ENCODE measurements around the gene UBE2N. TPM values are rescaled to one million over a fixed set of nuclear protein-coding genes. Genes with fewer than 3 reads are reported as not detected.
"Not testable (repeated sequence)": the region's sequence is repeated elsewhere in the genome, so short reads cannot be mapped to it uniquely, and the experiment has no call there.

UBE2N gene
- total RNA-seq, 4 donors from 2014 or later: 26.5 to 46.8 (median 30.5) TPM

GRCh38 chr12:93419388-93420034, 22.2 kb downstream of the UBE2N start:
- no peak for DNase-seq
- ATAC-seq: peak; percentile 61 to 71
- Histone ChIP-seq H3K4me3 (peak overlapping the region in 1 of 4 donors; percentile 13), H3K9me3 (no peaks in the 10 kb centered on the region), H3K36me3 (no peaks in the 10 kb centered on the region), H3K4me1 (peaks cover 59 to 66% of the 10 kb centered on the region in 2 donors), H3K27me3 (no peaks in the 10 kb centered on the region), H3K27ac (peak overlapping the region; percentile 58 to 71 (median 62))
- intact Hi-C loops (cut with DNase I; ENCODE audit: low total_unique reads) (loop anchor here (1.0 to 10.0 kb wide), 5 partner anchors 295 to 632 kb away; partner anchors contain the start of gene EEA1), in situ Hi-C loops (cut with MboI; ENCODE audit: low sequenced_read_pairs in 4 of 4) (loop anchor here in 2 of 4 donors (10.0 kb wide), 2 partner anchors 435 to 635 kb away; no protein-coding TSS in a partner anchor)
- TF ChIP-seq CTCF (IDR thresholded peaks at IDR 0.05 in 4 of 5, conservative IDR thresholded peaks at IDR 0.05 in 1 of 5): peak; percentile 64 to 75 (median 66)
- TF ChIP-seq POLR2A (IDR thresholded peaks at IDR 0.05): no peak

- Histone ChIP-seq H3K4me1 (peaks cover 50 to 60% of the 10 kb centered on the region in 2 donors), H3K4me3 (no peak overlapping the region), H3K27ac (peak overlapping the region; percentile 10 to 71 (median 56)), H3K36me3 (no peaks in the 10 kb centered on the region), H3K27me3 (no peaks in the 10 kb centered on the region), H3K9me3 (no peaks in the 10 kb centered on the region)
- in situ Hi-C loops (cut with MboI; ENCODE audit: low sequenced_read_pairs in 4 of 4) (loop anchor here in 2 of 4 donors (10.0 kb wide), 2 partner anchors 433 to 633 kb away; no protein-coding TSS in a partner anchor), intact Hi-C loops (cut with DNase I; ENCODE audit: low total_unique reads) (loop anchor here (5.0 to 10.0 kb wide), 2 partner anchors 293 to 631 kb away; no protein-coding TSS in a partner anchor)
- TF ChIP-seq CTCF (IDR thresholded peaks at IDR 0.05 in 4 of 5, conservative IDR thresholded peaks at IDR 0.05 in 1 of 5): no peak
- TF ChIP-seq POLR2A (IDR thresholded peaks at IDR 0.05): no peak
- no peak for ATAC-seq
- DNase-seq: no peak
These were observed 23.7 kb downstream of the UBE2N start for GRCh38 chr12:93417967-93418480.

- Histone ChIP-seq H3K27ac (peak overlapping the region; percentile 64 to 77 (median 71)), H3K27me3 (no peaks in the 10 kb centered on the region), H3K36me3 (no peaks in the 10 kb centered on the region), H3K9me3 (no peaks in the 10 kb centered on the region), H3K4me1 (peaks cover 46 to 66% of the 10 kb centered on the region in 2 donors), H3K4me3 (no peak overlapping the region)
- in situ Hi-C loops (cut with MboI; ENCODE audit: low sequenced_read_pairs in 4 of 4) (loop anchor here in 2 of 4 donors (10.0 kb wide), 2 partner anchors 431 to 631 kb away; no protein-coding TSS in a partner anchor), intact Hi-C loops (cut with DNase I; ENCODE audit: low total_unique reads) (loop anchor here (5.0 to 10.0 kb wide), 2 partner anchors 291 to 629 kb away; no protein-coding TSS in a partner anchor)
- ATAC-seq: peak; percentile 56 to 63
- no peak for DNase-seq
- peak in 2 of 5 experiments; percentile 8 to 38 for TF ChIP-seq CTCF (IDR thresholded peaks at IDR 0.05 in 4 of 5, conservative IDR thresholded peaks at IDR 0.05 in 1 of 5)
- TF ChIP-seq POLR2A (IDR thresholded peaks at IDR 0.05): no peak
These were observed 25.9 kb downstream of the UBE2N start for GRCh38 chr12:93415723-93416464.

- Histone ChIP-seq H3K36me3 (no peaks in the 10 kb centered on the region), H3K4me3 (no peak overlapping the region), H3K9me3 (no peaks in the 10 kb centered on the region), H3K27ac (peak overlapping the region in 3 of 4 donors; percentile 1 to 34 (median 30)), H3K27me3 (no peaks in the 10 kb centered on the region), H3K4me1 (peaks cover 56 to 69% of the 10 kb centered on the region in 2 donors)
- ATAC-seq: no peak
- TF ChIP-seq POLR2A (IDR thresholded peaks at IDR 0.05) (no peak), CTCF (IDR thresholded peaks at IDR 0.05 in 4 of 5, conservative IDR thresholded peaks at IDR 0.05 in 1 of 5) (no peak)
- intact Hi-C loops (cut with DNase I; ENCODE audit: low total_unique reads) (loop anchor here (5.0 to 10.0 kb wide), 2 partner anchors 36 to 288 kb away; partner anchors contain the start of gene NUDT4), in situ Hi-C loops (cut with MboI; ENCODE audit: low sequenced_read_pairs in 4 of 4) (loop anchor here in 2 of 4 donors (10.0 kb wide), 2 partner anchors 428 to 628 kb away; no protein-coding TSS in a partner anchor)
- DNase-seq: no peak
These were observed 28.7 kb downstream of the UBE2N start for GRCh38 chr12:93413064-93413463.

- not testable (repeated sequence) for ATAC-seq, H3K9me3 ChIP-seq, H3K4me3 ChIP-seq, DNase-seq, H3K27me3 ChIP-seq, H3K36me3 ChIP-seq
- intact Hi-C loops (cut with DNase I; ENCODE audit: low total_unique reads) (loop anchor here (5.0 to 10.0 kb wide), 2 partner anchors 35 to 288 kb away; partner anchors contain the start of gene NUDT4), in situ Hi-C loops (cut with MboI; ENCODE audit: low sequenced_read_pairs in 4 of 4) (loop anchor here in 2 of 4 donors (10.0 kb wide), 2 partner anchors 428 to 628 kb away; no protein-coding TSS in a partner anchor)
- Histone ChIP-seq H3K4me1 (peaks cover 57 to 68% of the 10 kb centered on the region in 2 donors), H3K27ac (peak overlapping the region; percentile 1 to 30 (median 19))
These were observed 29.4 kb downstream of the UBE2N start for GRCh38 chr12:93412396-93412795.

GRCh38 chr12:93411060-93411459, 30.7 kb downstream of the UBE2N start:
- Histone ChIP-seq H3K4me1 (peaks cover 53 to 58% of the 10 kb centered on the region in 2 donors), H3K27ac (peak overlapping the region; percentile 24 to 42 (median 40))
- in situ Hi-C loops (cut with MboI; ENCODE audit: low sequenced_read_pairs in 4 of 4) (loop anchor here in 2 of 4 donors (10.0 kb wide), 2 partner anchors 426 to 626 kb away; no protein-coding TSS in a partner anchor), intact Hi-C loops (cut with DNase I; ENCODE audit: low total_unique reads) (loop anchor here (5.0 to 10.0 kb wide), 2 partner anchors 34 to 286 kb away; partner anchors contain the start of gene NUDT4)
- H3K36me3 ChIP-seq, H3K9me3 ChIP-seq, H3K4me3 ChIP-seq, H3K27me3 ChIP-seq: not testable (repeated sequence)
- DNase-seq: peak in 1 of 2 donors; percentile 28
- ATAC-seq: peak in 1 of 2 donors; percentile 38

All from gastrocnemius medialis (tissue), 4 donors.